Neural crest cell (in vitro differentiated cells): ENCODE results near the gene XYLT1. TPM values are rescaled to one million over a fixed set of nuclear protein-coding genes. Genes with fewer than 3 reads are reported as not detected.

ENCODE experiments used
- DNase-seq: peaks from one replicate; pipeline ENCODE4 v3.0.0; 2021; ENCODE audit warnings: low read depth, mixed read lengths, low spot score
- H3K27ac Mint-ChIP-seq: one replicate; pipeline ENCODE4 v1.8.0; 2021; ENCODE audit warnings: mild to moderate bottlenecking, mixed read lengths; ENCODE audit not compliant: unreplicated experiment
- H3K27me3 Mint-ChIP-seq: 2 replicates; pipeline ENCODE4 v1.8.0; 2021; ENCODE audit warnings: low read depth, mild to moderate bottlenecking, mixed read lengths
- H3K36me3 Mint-ChIP-seq: 2 replicates; pipeline ENCODE4 v1.8.0; 2021; ENCODE audit warnings: low read depth, mild to moderate bottlenecking, mixed read lengths
- H3K4me1 Mint-ChIP-seq: 2 replicates; pipeline ENCODE4 v1.8.0; 2021; ENCODE audit warnings: mixed read lengths
- H3K4me3 Mint-ChIP-seq: one replicate; pipeline ENCODE4 v1.8.0; 2021; ENCODE audit warnings: mild to moderate bottlenecking, mixed read lengths
- H3K9me3 Mint-ChIP-seq: 2 replicates; pipeline ENCODE4 v1.8.0; 2021; ENCODE audit warnings: mixed read lengths
- CTCF ChIP-seq: fragments of 200-600 bp; sonication (generic); conservative IDR thresholded peaks from 2 replicates; pipeline ENCODE4 v1.5.0; 2021; ENCODE audit warnings: antibody characterized with exemption, mild to moderate bottlenecking
- total RNA-seq: library from RNA; stranded (reverse); gene quantifications from 2 replicates; pipeline ENCODE4 v1.2.1, GENCODE V29; 2021

The XYLT1 gene
- total RNA-seq, 1 donor from 2014 or later: 15.0 TPM

- Mint-ChIP-seq H3K27ac (no peak overlapping the region), H3K36me3 (no peaks in the 10 kb centered on the region), H3K27me3 (no peaks in the 10 kb centered on the region), H3K4me3 (no peak overlapping the region), H3K9me3 (no peaks in the 10 kb centered on the region), H3K4me1 (peaks cover 46% of the 10 kb centered on the region)
- TF ChIP-seq CTCF: no peak
- DNase-seq: no peak
Measured at GRCh38 chr16:17348826-17349225, 121.9 kb downstream of the XYLT1 start.

GRCh38 chr16:17348042-17348783, 122.5 kb downstream of the XYLT1 start:
- Mint-ChIP-seq H3K27me3 (no peaks in the 10 kb centered on the region), H3K27ac (peak overlapping the region; percentile 93), H3K36me3 (no peaks in the 10 kb centered on the region), H3K9me3 (no peaks in the 10 kb centered on the region), H3K4me1 (peaks cover 44% of the 10 kb centered on the region), H3K4me3 (no peak overlapping the region)
- DNase-seq: no peak
- TF ChIP-seq CTCF: no peak

GRCh38 chr16:17347624-17348023, 123.1 kb downstream of the XYLT1 start:
- Mint-ChIP-seq H3K27me3 (no peaks in the 10 kb centered on the region), H3K9me3 (no peaks in the 10 kb centered on the region), H3K4me3 (peak overlapping the region; percentile 77), H3K36me3 (no peaks in the 10 kb centered on the region), H3K27ac (peak overlapping the region; percentile 93), H3K4me1 (peaks cover 38% of the 10 kb centered on the region)
- no peak for DNase-seq
- no peak for TF ChIP-seq CTCF

GRCh38 chr16:17346621-17347569, 123.9 kb downstream of the XYLT1 start:
- no peak for TF ChIP-seq CTCF
- H3K4me1 Mint-ChIP-seq: peaks cover 33% of the 10 kb centered on the region
- peak overlapping the region; percentile 77 for H3K4me3 Mint-ChIP-seq
- H3K27ac Mint-ChIP-seq: peak overlapping the region; percentile 93
- no peaks in the 10 kb centered on the region for H3K27me3 Mint-ChIP-seq
- no peak for DNase-seq
- H3K9me3 Mint-ChIP-seq: no peaks in the 10 kb centered on the region
- H3K36me3 Mint-ChIP-seq: no peaks in the 10 kb centered on the region

DNA sequence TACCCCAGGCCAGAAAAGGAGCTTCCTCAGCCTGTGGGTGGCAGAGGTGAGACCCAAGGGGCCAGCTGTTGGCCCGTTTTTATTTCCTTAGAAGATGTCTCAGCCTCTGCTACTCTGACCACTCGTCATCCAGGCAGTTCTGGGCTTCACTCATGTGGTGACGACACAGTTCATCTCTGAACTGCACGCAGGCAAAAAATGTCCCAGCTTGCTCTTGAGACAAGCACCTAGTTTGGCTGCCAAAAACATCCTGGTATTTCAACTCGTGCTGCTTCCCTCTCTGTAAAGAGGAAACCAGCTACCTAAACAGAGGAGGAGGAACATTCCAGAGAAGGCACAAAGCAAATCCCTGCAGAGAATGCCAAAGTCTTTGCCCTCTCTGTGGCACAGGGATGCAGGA, 125.7 kb downstream of the XYLT1 start:
- H3K36me3 Mint-ChIP-seq: no peaks in the 10 kb centered on the region
- no peaks in the 10 kb centered on the region for H3K9me3 Mint-ChIP-seq
- peak overlapping the region; percentile 78 for H3K27ac Mint-ChIP-seq

More for the DNA sequence above, 125.7 kb downstream of the XYLT1 start:
- TF ChIP-seq CTCF: no peak
- Mint-ChIP-seq H3K27me3 (no peaks in the 10 kb centered on the region), H3K4me3 (no peak overlapping the region), H3K4me1 (peaks cover 29% of the 10 kb centered on the region)
- DNase-seq: no peak
